H9 (cell line): Measurements from ENCODE around the gene YTHDC1. TPM values are rescaled to one million over a fixed set of nuclear protein-coding genes. Genes with fewer than 3 reads are reported as not detected.
A peak's percentile ranks its signal among the peaks of the same experiment; 100 is the strongest.

ENCODE experiments used
- DNase-seq: peaks from one replicate; pipeline ENCODE4 v3.0.0-alpha.2; 2017
- H2AFZ ChIP-seq: one replicate; pipeline ENCODE4 v1.6.1; 2013; ENCODE audit warnings: mild to moderate bottlenecking, low read length, control low read depth, moderate library complexity
- H2AK5ac ChIP-seq: 2 replicates; pipeline ENCODE4 v1.6.1; 2013; ENCODE audit warnings: low read length, control low read depth, mixed read lengths; ENCODE audit not compliant: insufficient read length
- H2BK120ac ChIP-seq: one replicate; pipeline ENCODE4 v1.6.1; 2013; ENCODE audit warnings: low read depth, mild to moderate bottlenecking, low read length, control low read depth, inconsistent platforms; ENCODE audit not compliant: poor library complexity, severe bottlenecking
- H2BK12ac ChIP-seq: 2 replicates; pipeline ENCODE4 v1.6.1; 2013; ENCODE audit warnings: low read length, control low read depth, mixed read lengths, low read depth; ENCODE audit not compliant: insufficient read length
- H2BK15ac ChIP-seq: 2 replicates; pipeline ENCODE4 v1.6.1; 2013; ENCODE audit warnings: low read depth, low read length, control low read depth
- H2BK20ac ChIP-seq: one replicate; pipeline ENCODE4 v1.6.1; 2013; ENCODE audit warnings: low read depth, mild to moderate bottlenecking, low read length, control low read depth, inconsistent platforms; ENCODE audit not compliant: poor library complexity, severe bottlenecking
- H2BK5ac ChIP-seq: 2 replicates; pipeline ENCODE4 v1.6.1; 2013; ENCODE audit warnings: low read length, control low read depth, mixed read lengths; ENCODE audit not compliant: insufficient read length
- H3K14ac ChIP-seq: 2 replicates; pipeline ENCODE4 v1.6.1; 2013; ENCODE audit warnings: low read length, control low read depth; ENCODE audit not compliant: insufficient read depth
- H3K18ac ChIP-seq: 2 replicates; pipeline ENCODE4 v1.6.1; 2013; ENCODE audit warnings: low read depth, mild to moderate bottlenecking, mixed read lengths, low read length, control low read depth; ENCODE audit not compliant: insufficient read length
- H3K23ac ChIP-seq: 2 replicates; pipeline ENCODE4 v1.6.1; 2013; ENCODE audit warnings: low read length, control low read depth, mixed read lengths, low read depth; ENCODE audit not compliant: insufficient read length
- H3K23me2 ChIP-seq: 2 replicates; pipeline ENCODE4 v1.6.1; 2013; ENCODE audit warnings: low read depth, mild to moderate bottlenecking, mixed read lengths, low read length, control low read depth; ENCODE audit not compliant: insufficient read length, poor library complexity, severe bottlenecking
- H3K27ac ChIP-seq: 2 replicates; pipeline ENCODE4 v1.5.1; 2013; ENCODE audit warnings: low read length, control low read depth, mixed read lengths, low read depth; ENCODE audit not compliant: insufficient read length
- H3K27me3 ChIP-seq: 2 replicates; pipeline ENCODE4 v1.6.1; 2013; ENCODE audit warnings: low read length, control low read depth, inconsistent platforms; ENCODE audit not compliant: insufficient read depth
- H3K4ac ChIP-seq: 2 replicates; pipeline ENCODE4 v1.6.1; 2013; ENCODE audit warnings: low read depth, mild to moderate bottlenecking, control low read depth, inconsistent platforms, low read length, moderate library complexity
- H3K4me1 ChIP-seq: 2 replicates; pipeline ENCODE4 v1.6.1; 2013; ENCODE audit warnings: low read length, control low read depth, inconsistent platforms; ENCODE audit not compliant: insufficient read depth
- H3K4me2 ChIP-seq: 2 replicates; pipeline ENCODE4 v1.6.1; 2013; ENCODE audit warnings: low read length, control low read depth, mixed read lengths; ENCODE audit not compliant: insufficient read length, insufficient read depth
- H3K56ac ChIP-seq: 2 replicates; pipeline ENCODE4 v1.6.1; 2013; ENCODE audit warnings: low read depth, mild to moderate bottlenecking, mixed read lengths, low read length, control low read depth; ENCODE audit not compliant: insufficient read length
- H3K79me1 ChIP-seq: 2 replicates; pipeline ENCODE4 v1.6.1; 2013; ENCODE audit warnings: low read depth, mild to moderate bottlenecking, moderate library complexity, low read length, control low read depth, inconsistent platforms; ENCODE audit not compliant: insufficient read depth, poor library complexity, severe bottlenecking
- H3K79me2 ChIP-seq: 2 replicates; pipeline ENCODE4 v1.6.1; 2013; ENCODE audit warnings: low read length, control low read depth, inconsistent platforms; ENCODE audit not compliant: insufficient read depth
- H3K9ac ChIP-seq: 2 replicates; pipeline ENCODE4 v1.6.1; 2013; ENCODE audit warnings: low read length, control low read depth, mixed read lengths; ENCODE audit not compliant: insufficient read length; ENCODE audit errors: extremely low read depth
- H3K9me3 ChIP-seq: one replicate; pipeline ENCODE4 v1.6.1; 2013; ENCODE audit warnings: low read depth, low read length, inconsistent platforms; ENCODE audit not compliant: control insufficient read depth
- H3T11ph ChIP-seq: one replicate; pipeline ENCODE4 v1.6.1; 2013; ENCODE audit warnings: mild to moderate bottlenecking, low read length, control low read depth, inconsistent platforms
- H4K20me1 ChIP-seq: one replicate; pipeline ENCODE4 v1.6.1; 2013; ENCODE audit not compliant: control insufficient read depth, insufficient read length, insufficient read depth
- H4K5ac ChIP-seq: 2 replicates; pipeline ENCODE4 v1.6.1; 2013; ENCODE audit warnings: low read depth, mild to moderate bottlenecking, mixed read lengths, low read length, control low read depth; ENCODE audit not compliant: insufficient read length
- H4K8ac ChIP-seq: replicated peaks from 2 replicates; pipeline ENCODE4 v1.6.1; 2013; ENCODE audit warnings: low read length, control low read depth, mixed read lengths, low read depth; ENCODE audit not compliant: insufficient read length
- H4K91ac ChIP-seq: 2 replicates; pipeline ENCODE4 v1.6.1; 2013; ENCODE audit warnings: low read depth, mild to moderate bottlenecking, moderate library complexity, mixed read lengths, low read length, control low read depth; ENCODE audit not compliant: insufficient read length
- H3K27ac Mint-ChIP-seq, 3 experiments: 2 replicates in 2 of 3; 3 replicates in 1 of 3; pipeline ENCODE4 v1.8.0; 2020 to 2021; ENCODE audit warnings: mixed read lengths in 3 of 3, mild to moderate bottlenecking in 1 of 3, moderate library complexity in 1 of 3
- H3K27me3 Mint-ChIP-seq: 2 replicates; pipeline ENCODE4 v1.8.0; 2021; ENCODE audit warnings: low read depth, mild to moderate bottlenecking, moderate library complexity, mixed read lengths
- H3K36me3 Mint-ChIP-seq, 3 experiments: 2 replicates in 2 of 3; 3 replicates in 1 of 3; pipeline ENCODE4 v1.8.0; 2020 to 2021; ENCODE audit warnings: low read depth in 3 of 3, mixed read lengths in 3 of 3; ENCODE audit not compliant: insufficient read depth in 1 of 3
- H3K4me1 Mint-ChIP-seq, 2 experiments: 2 replicates each; pipeline ENCODE4 v1.8.0; 2020; ENCODE audit warnings: mixed read lengths in 2 of 2
- H3K4me3 Mint-ChIP-seq, 2 experiments: 2 replicates in 1 of 2; 3 replicates in 1 of 2; pipeline ENCODE4 v1.8.0; 2020 to 2021; ENCODE audit warnings: mild to moderate bottlenecking in 2 of 2, mixed read lengths in 2 of 2, moderate library complexity in 1 of 2
- H3K9me3 Mint-ChIP-seq, 2 experiments: 2 replicates in 1 of 2; 3 replicates in 1 of 2; pipeline ENCODE4 v1.8.0; 2020; ENCODE audit warnings: mild to moderate bottlenecking in 2 of 2, mixed read lengths in 2 of 2, moderate library complexity in 1 of 2
- WGBS: extraction: QIAGEN DNeasy Blood & Tissue Kit; methylation state at CpG from one replicate; pipeline ENCODE4 v1.1.7; 2013; ENCODE audit warnings: missing lambda C conversion rate, low lambda C conversion rate, mixed read lengths; ENCODE audit not compliant: insufficient read length; ENCODE audit errors: extremely low coverage; 5-methylcytosine and 5-hydroxymethylcytosine counted together
- total RNA-seq: library from RNA; stranded (reverse); gene quantifications from 2 replicates; pipeline ENCODE4 v1.2.1, GENCODE V29; 2021
- TF ChIP-seq, protein P1 (sequence below): fragments of 200-600 bp; sonication (generic); conservative IDR thresholded peaks from 3 replicates; pipeline ENCODE4 v1.8.0; 2021; ENCODE audit warnings: antibody characterized with exemption, mild to moderate bottlenecking

Gene YTHDC1
- total RNA-seq, 1 experiment from 2014 or later: 158 TPM

- Histone ChIP-seq H2BK15ac (no peak overlapping the region), H3K4me1 (peaks cover 4% of the 10 kb centered on the region; the same call in 1 of the 2 replicates), H3T11ph (no peak overlapping the region), H3K27me3 (no peaks in the 10 kb centered on the region), H2BK20ac (no peak overlapping the region), H2BK120ac (no peak overlapping the region), H2AFZ (no peak overlapping the region), H3K27ac (peak overlapping the region; percentile 81), H2BK12ac (no peak overlapping the region), H4K20me1 (no peaks in the 10 kb centered on the region), H3K9me3 (no peaks in the 10 kb centered on the region), H3K23ac (no peak overlapping the region), H3K9ac (no peak overlapping the region), H3K4me2 (no peak overlapping the region), H3K23me2 (no peaks in the 10 kb centered on the region), H3K14ac (no peak overlapping the region), H2BK5ac (no peak overlapping the region), H3K18ac (no peak overlapping the region), H4K8ac (no peak overlapping the region), H4K91ac (no peak overlapping the region), H3K79me1 (no peaks in the 10 kb centered on the region), H3K4ac (no peak overlapping the region), H3K79me2 (no peaks in the 10 kb centered on the region), H3K56ac (no peak overlapping the region), H4K5ac (no peak overlapping the region), H2AK5ac (no peak overlapping the region)
- no peaks in the 10 kb centered on the region for H3K9me3 Mint-ChIP-seq
- no CpG with 5 or more reads among the region's 4 CpGs for WGBS
- no peaks in the 10 kb centered on the region for H3K27me3 Mint-ChIP-seq
- DNase-seq: no peak
- H3K27ac Mint-ChIP-seq: peak overlapping the region; percentile 44 to 90 (median 65); a peak in 5 of 7 replicates
- H3K4me1 Mint-ChIP-seq: peaks cover 28 to 37% of the 10 kb centered on the region in 2 experiments
- TF ChIP-seq, protein P1, sequence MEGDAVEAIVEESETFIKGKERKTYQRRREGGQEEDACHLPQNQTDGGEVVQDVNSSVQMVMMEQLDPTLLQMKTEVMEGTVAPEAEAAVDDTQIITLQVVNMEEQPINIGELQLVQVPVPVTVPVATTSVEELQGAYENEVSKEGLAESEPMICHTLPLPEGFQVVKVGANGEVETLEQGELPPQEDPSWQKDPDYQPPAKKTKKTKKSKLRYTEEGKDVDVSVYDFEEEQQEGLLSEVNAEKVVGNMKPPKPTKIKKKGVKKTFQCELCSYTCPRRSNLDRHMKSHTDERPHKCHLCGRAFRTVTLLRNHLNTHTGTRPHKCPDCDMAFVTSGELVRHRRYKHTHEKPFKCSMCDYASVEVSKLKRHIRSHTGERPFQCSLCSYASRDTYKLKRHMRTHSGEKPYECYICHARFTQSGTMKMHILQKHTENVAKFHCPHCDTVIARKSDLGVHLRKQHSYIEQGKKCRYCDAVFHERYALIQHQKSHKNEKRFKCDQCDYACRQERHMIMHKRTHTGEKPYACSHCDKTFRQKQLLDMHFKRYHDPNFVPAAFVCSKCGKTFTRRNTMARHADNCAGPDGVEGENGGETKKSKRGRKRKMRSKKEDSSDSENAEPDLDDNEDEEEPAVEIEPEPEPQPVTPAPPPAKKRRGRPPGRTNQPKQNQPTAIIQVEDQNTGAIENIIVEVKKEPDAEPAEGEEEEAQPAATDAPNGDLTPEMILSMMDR: no peak
- H3K4me3 Mint-ChIP-seq: no peak overlapping the region
- H3K36me3 Mint-ChIP-seq: no peaks in the 10 kb centered on the region
These were observed 38.5 kb upstream of the YTHDC1 start for GRCh38 chr4:68388347-68388865.
